SK-N-SH (cell line): ENCODE measurements around the gene PYGB. TPM values are rescaled to one million over a fixed set of nuclear protein-coding genes. Genes with fewer than 3 reads are reported as not detected.

ENCODE experiments used
- CTCF ChIA-PET: fragments of 300-600, 350-600 bp; formaldehyde crosslinking; extraction: SDS; loops from one replicate; lab custom pipeline; 2021; lab: Yijun Ruan, JAX
- POLR2A ChIA-PET: fragments of 350-600 bp; sonication (Branson Sonifier 250); formaldehyde crosslinking; extraction: SDS; loops from one replicate; lab custom pipeline; 2020; ENCODE audit warnings: antibody characterized with exemption, inconsistent platforms; lab: Yijun Ruan, JAX
- DNase-seq: peaks from one replicate; pipeline ENCODE4 v3.0.0; 2012
- H2AFZ ChIP-seq: fragments of 200-600 bp; sonication (generic); 2 replicates; pipeline ENCODE4 v1.8.1; 2016; ENCODE audit warnings: antibody characterized with exemption, mild to moderate bottlenecking, low read depth
- H3F3A ChIP-seq: fragments of 200-600 bp; sonication (generic); replicated peaks from 2 replicates; pipeline ENCODE3; 2016; ENCODE audit warnings: antibody characterized with exemption, mild to moderate bottlenecking; ENCODE audit not compliant: insufficient read depth
- H3K27ac ChIP-seq, 2 experiments: fragments of 200-500 bp in 1 of 2; fragments of 200-600 bp in 1 of 2; sonication (Bioruptor generic) in 1 of 2; sonication (generic), shearing (Covaris generic) in 1 of 2; 2 replicates each; pipeline versions ENCODE4 v1.5.1 to v1.6.1; 2014 to 2016; ENCODE audit warnings: low read depth in 2 of 2, inconsistent platforms in 1 of 2, low read length in 1 of 2, mild to moderate bottlenecking in 1 of 2, mixed read lengths in 1 of 2
- H3K27me3 ChIP-seq: fragments of 200-600 bp; sonication (generic), shearing (Covaris generic); 2 replicates; pipeline ENCODE4 v1.6.1; 2016; ENCODE audit warnings: mixed run types; ENCODE audit not compliant: insufficient read depth
- H3K36me3 ChIP-seq, 2 experiments: fragments of 200-500 bp in 1 of 2; fragments of 200-600 bp in 1 of 2; sonication (Bioruptor generic) in 1 of 2; sonication (generic) in 1 of 2; replicated peaks in 1 of 2; 2 replicates each; pipeline versions ENCODE3 to v1.5.1; 2014 to 2016; ENCODE audit warnings: low read length in 1 of 2, mild to moderate bottlenecking in 1 of 2; ENCODE audit not compliant: insufficient read depth in 2 of 2, control insufficient read depth in 1 of 2
- H3K4me1 ChIP-seq, 2 experiments: fragments of 200-500 bp in 1 of 2; fragments of 200-600 bp in 1 of 2; sonication (Bioruptor generic) in 1 of 2; sonication (generic), shearing (Covaris generic) in 1 of 2; 2 replicates each; pipeline versions ENCODE4 v1.5.1 to v1.6.1; 2014 to 2016; ENCODE audit warnings: low read depth in 1 of 2, low read length in 1 of 2, mixed run types in 1 of 2; ENCODE audit not compliant: insufficient read depth in 2 of 2, control insufficient read depth in 1 of 2
- H3K4me2 ChIP-seq: fragments of 200-600 bp; sonication (generic), shearing (Covaris generic); 2 replicates; pipeline ENCODE4 v1.6.1; 2017; ENCODE audit warnings: mixed run types
- H3K4me3 ChIP-seq, 2 experiments: fragments of 200-500 bp in 1 of 2; fragments of 200-600 bp in 1 of 2; sonication (Bioruptor generic) in 1 of 2; sonication (generic), shearing (Covaris generic) in 1 of 2; 2 replicates each; pipeline versions ENCODE4 v1.5.1 to v1.8.1; 2014 to 2016; ENCODE audit warnings: low read depth in 2 of 2, inconsistent platforms in 1 of 2, low read length in 1 of 2, mild to moderate bottlenecking in 1 of 2, mixed read lengths in 1 of 2, moderate library complexity in 1 of 2
- H3K79me2 ChIP-seq: fragments of 200-600 bp; sonication (generic); 2 replicates; pipeline ENCODE4 v1.8.1; 2017; ENCODE audit warnings: mild to moderate bottlenecking; ENCODE audit not compliant: insufficient read depth
- H3K9ac ChIP-seq: fragments of 200-600 bp; sonication (generic); 2 replicates; pipeline ENCODE4 v1.6.1; 2017; ENCODE audit warnings: mixed run types
- H3K9me2 ChIP-seq: fragments of 200-600 bp; sonication (generic); 2 replicates; pipeline ENCODE4 v1.6.1; 2017; ENCODE audit warnings: mixed run types
- H3K9me3 ChIP-seq: fragments of 200-600 bp; sonication (generic); 2 replicates; pipeline ENCODE4 v1.6.1; 2017; ENCODE audit warnings: mixed run types, mild to moderate bottlenecking, moderate library complexity
- H4K20me1 ChIP-seq: fragments of 200-600 bp; sonication (generic); 2 replicates; pipeline ENCODE4 v1.6.1; 2017; ENCODE audit warnings: mild to moderate bottlenecking, mixed run types; ENCODE audit not compliant: insufficient read depth
- CTCF ChIP-seq: fragments of 200-600 bp; sonication (generic); IDR thresholded peaks from 2 replicates; pipeline ENCODE4 v1.6.1; 2017; ENCODE audit warnings: antibody characterized with exemption, mild to moderate bottlenecking, moderate library complexity
- EZH2phosphoT487 ChIP-seq: fragments of 200-600 bp; sonication (generic); IDR thresholded peaks from 2 replicates; pipeline ENCODE4 v1.6.1; 2017; ENCODE audit warnings: low read depth, mixed run types, mild to moderate bottlenecking, antibody characterized with exemption, moderate library complexity, borderline replicate concordance
- FOXM1 ChIP-seq: IDR thresholded peaks from 2 replicates; pipeline ENCODE4 v1.4.0; 2012; ENCODE audit warnings: low read depth, mild to moderate bottlenecking
- GABPA ChIP-seq: IDR thresholded peaks from 2 replicates; pipeline ENCODE4 v1.4.0; 2012; ENCODE audit warnings: low read depth, mild to moderate bottlenecking
- MXI1 ChIP-seq: IDR thresholded peaks from 2 replicates; pipeline ENCODE4 v1.6.1; 2012; ENCODE audit warnings: mild to moderate bottlenecking, low read depth, low read length, improper control_type of control experiment
- NRF1 ChIP-seq: IDR thresholded peaks from 2 replicates; pipeline ENCODE4 v1.6.1; 2012; ENCODE audit warnings: low read depth, mild to moderate bottlenecking, low read length
- RAD21 ChIP-seq: IDR thresholded peaks from 2 replicates; pipeline ENCODE4 v1.6.1; 2012; ENCODE audit warnings: mild to moderate bottlenecking, low read length
- RCOR1 ChIP-seq: fragments of 150-350 bp; IDR thresholded peaks from 2 replicates; pipeline ENCODE4 v1.6.1; 2017; ENCODE audit warnings: antibody characterized with exemption, low read length
- RFX5 ChIP-seq: IDR thresholded peaks from 2 replicates; pipeline ENCODE4 v1.6.1; 2012; ENCODE audit warnings: mild to moderate bottlenecking, improper control_type of control experiment, low read length
- SIN3A ChIP-seq: IDR thresholded peaks from 2 replicates; pipeline ENCODE4 v1.6.1; 2012; ENCODE audit warnings: low read depth, mild to moderate bottlenecking, low read length, moderate library complexity, borderline replicate concordance
- TCF12 ChIP-seq: IDR thresholded peaks from 2 replicates; pipeline ENCODE4 v1.4.0; 2012
- USF2 ChIP-seq: fragments of 150-350 bp; IDR thresholded peaks from 2 replicates; pipeline ENCODE4 v1.6.1; 2017; ENCODE audit warnings: antibody characterized with exemption, low read length, low read depth, borderline replicate concordance
- ZBTB33 ChIP-seq: IDR thresholded peaks from 2 replicates; pipeline ENCODE4 v1.4.0; 2012; ENCODE audit warnings: low read depth, borderline replicate concordance
- WGBS: methylation state at CpG from one replicate; pipeline ENCODE4 v1.1.6; 2017; ENCODE audit warnings: low lambda C conversion rate; 5-methylcytosine and 5-hydroxymethylcytosine counted together
- polyA plus RNA-seq, 3 experiments: library from polyadenylated mRNA; depleted of rRNA; stranded (reverse); fragments of >200 nt; gene quantifications; 2 replicates each; pipeline ENCODE4 v1.2.3, GENCODE V29; 2012
- TF ChIP-seq, protein P1 (sequence below): IDR thresholded peaks from 2 replicates; pipeline ENCODE4 v1.4.0; 2012; ENCODE audit warnings: low read depth
- TF ChIP-seq, protein P2 (sequence below): IDR thresholded peaks from 2 replicates; pipeline ENCODE4 v1.6.1; 2012; ENCODE audit warnings: mild to moderate bottlenecking, low read depth, low read length, moderate library complexity

PYGB gene
- polyA plus RNA-seq, 1 of the 3 experiments (the other 2 are of a cell fraction), result 35.8 TPM

DNA sequence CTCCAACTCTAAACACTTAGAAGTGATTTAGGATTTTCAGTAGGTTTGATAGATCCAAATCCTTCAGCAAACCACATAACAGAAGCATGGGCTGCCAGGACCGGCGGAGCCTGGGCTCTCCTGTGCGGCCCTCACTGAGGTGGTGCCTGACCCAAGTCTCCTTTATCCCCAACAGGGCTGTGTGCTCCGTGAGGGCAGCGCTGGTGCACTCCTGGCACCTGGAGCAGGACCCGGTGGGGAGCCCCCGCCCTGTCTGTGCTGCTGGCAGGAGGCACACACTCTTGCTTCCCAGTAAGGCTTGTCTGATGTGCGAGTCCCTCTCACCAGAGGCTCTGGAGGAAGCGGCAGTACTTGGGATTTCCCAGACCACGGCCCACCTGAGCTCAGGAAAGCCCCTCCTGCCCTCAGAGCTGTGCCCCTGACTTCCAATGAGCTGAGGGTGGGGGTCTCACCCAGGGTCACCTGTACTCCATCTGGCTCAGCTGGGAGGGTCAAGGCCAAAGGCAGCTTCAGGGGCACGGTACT lies 56.2 kb downstream of the PYGB start:
- Histone ChIP-seq H3K4me1 (peaks cover 1 to 8% of the 10 kb centered on the region in 2 experiments; a peak in 3 of 4 replicates), H3K27ac (no peak overlapping the region), H2AFZ (no peak overlapping the region), H3K36me3 (peaks cover 2 to 17% of the 10 kb centered on the region in 2 experiments), H3K9me3 (no peaks in the 10 kb centered on the region), H3K79me2 (no peaks in the 10 kb centered on the region), H3F3A (peaks cover 4% of the 10 kb centered on the region), H3K4me2 (no peak overlapping the region), H4K20me1 (no peaks in the 10 kb centered on the region; the same call in 1 of the 2 replicates), H3K4me3 (no peak overlapping the region), H3K9ac (no peak overlapping the region), H3K9me2 (no peaks in the 10 kb centered on the region), H3K27me3 (no peaks in the 10 kb centered on the region)
- no peak for DNase-seq
- no peak for TF ChIP-seq RFX5
- TF ChIP-seq RAD21, result no peak
- no peak for TF ChIP-seq GABPA
- TF ChIP-seq SIN3A, result no peak
- ChIA-PET CTCF (interaction anchor here (0.6 kb wide), 1 partner anchor 16 kb away, joined by 3 read pairs; no protein-coding TSS in a partner anchor), POLR2A (no interaction called here)
- 89% methylated on average over 6 of the region's 11 CpGs for WGBS

GRCh38 chr20:25306991-25307903 lies 59.4 kb downstream of the PYGB start:
- H3F3A ChIP-seq, result peaks cover 23% of the 10 kb centered on the region
- H3K36me3 ChIP-seq, result peaks cover 0 to 12% of the 10 kb centered on the region in 2 experiments
- H3K4me1 ChIP-seq, result peaks cover 27 to 30% of the 10 kb centered on the region in 2 experiments; a peak in 3 of 4 replicates
- ChIA-PET CTCF (interaction anchor here (1.1 to 3.4 kb wide), 6 partner anchors 11 to 313 kb away, joined by 3 to 21 read pairs (median 5); no protein-coding TSS in a partner anchor), POLR2A (no interaction called here)
- H3K27ac ChIP-seq, result no peak overlapping the region
- H3K27me3 ChIP-seq, result no peaks in the 10 kb centered on the region
- H3K4me2 ChIP-seq, result no peak overlapping the region
- no peaks in the 10 kb centered on the region for H4K20me1 ChIP-seq
- no peaks in the 10 kb centered on the region for H3K9me2 ChIP-seq
- H3K9me3 ChIP-seq, result no peaks in the 10 kb centered on the region
- H3K4me3 ChIP-seq, result no peak overlapping the region
- H3K9ac ChIP-seq, result no peak overlapping the region
- H2AFZ ChIP-seq, result no peak overlapping the region
- no peaks in the 10 kb centered on the region for H3K79me2 ChIP-seq
- WGBS, result 92% methylated on average over 7 of the region's 10 CpGs
- no peak for DNase-seq
- no peak for TF ChIP-seq ZBTB33
- TF ChIP-seq CTCF, result no peak
- TF ChIP-seq, protein P1, sequence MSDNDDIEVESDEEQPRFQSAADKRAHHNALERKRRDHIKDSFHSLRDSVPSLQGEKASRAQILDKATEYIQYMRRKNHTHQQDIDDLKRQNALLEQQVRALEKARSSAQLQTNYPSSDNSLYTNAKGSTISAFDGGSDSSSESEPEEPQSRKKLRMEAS, result no peak
- TF ChIP-seq EZH2phosphoT487, result no peak
- no peak for TF ChIP-seq RCOR1
- TF ChIP-seq GABPA, result no peak
- TF ChIP-seq FOXM1, result no peak
- no peak for TF ChIP-seq NRF1
- TF ChIP-seq, protein P2, sequence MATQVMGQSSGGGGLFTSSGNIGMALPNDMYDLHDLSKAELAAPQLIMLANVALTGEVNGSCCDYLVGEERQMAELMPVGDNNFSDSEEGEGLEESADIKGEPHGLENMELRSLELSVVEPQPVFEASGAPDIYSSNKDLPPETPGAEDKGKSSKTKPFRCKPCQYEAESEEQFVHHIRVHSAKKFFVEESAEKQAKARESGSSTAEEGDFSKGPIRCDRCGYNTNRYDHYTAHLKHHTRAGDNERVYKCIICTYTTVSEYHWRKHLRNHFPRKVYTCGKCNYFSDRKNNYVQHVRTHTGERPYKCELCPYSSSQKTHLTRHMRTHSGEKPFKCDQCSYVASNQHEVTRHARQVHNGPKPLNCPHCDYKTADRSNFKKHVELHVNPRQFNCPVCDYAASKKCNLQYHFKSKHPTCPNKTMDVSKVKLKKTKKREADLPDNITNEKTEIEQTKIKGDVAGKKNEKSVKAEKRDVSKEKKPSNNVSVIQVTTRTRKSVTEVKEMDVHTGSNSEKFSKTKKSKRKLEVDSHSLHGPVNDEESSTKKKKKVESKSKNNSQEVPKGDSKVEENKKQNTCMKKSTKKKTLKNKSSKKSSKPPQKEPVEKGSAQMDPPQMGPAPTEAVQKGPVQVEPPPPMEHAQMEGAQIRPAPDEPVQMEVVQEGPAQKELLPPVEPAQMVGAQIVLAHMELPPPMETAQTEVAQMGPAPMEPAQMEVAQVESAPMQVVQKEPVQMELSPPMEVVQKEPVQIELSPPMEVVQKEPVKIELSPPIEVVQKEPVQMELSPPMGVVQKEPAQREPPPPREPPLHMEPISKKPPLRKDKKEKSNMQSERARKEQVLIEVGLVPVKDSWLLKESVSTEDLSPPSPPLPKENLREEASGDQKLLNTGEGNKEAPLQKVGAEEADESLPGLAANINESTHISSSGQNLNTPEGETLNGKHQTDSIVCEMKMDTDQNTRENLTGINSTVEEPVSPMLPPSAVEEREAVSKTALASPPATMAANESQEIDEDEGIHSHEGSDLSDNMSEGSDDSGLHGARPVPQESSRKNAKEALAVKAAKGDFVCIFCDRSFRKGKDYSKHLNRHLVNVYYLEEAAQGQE, result no peak
- no peak for TF ChIP-seq SIN3A
- TF ChIP-seq MXI1, result no peak
- no peak for TF ChIP-seq TCF12
- TF ChIP-seq USF2, result no peak
